GM12872 (cell line): ENCODE results near the gene CDKAL1.

Source experiments
- TF ChIP-seq, protein P1 (sequence below): IDR thresholded peaks from 3 replicates; pipeline ENCODE4 v1.5.1; 2011; ENCODE audit warnings: low read depth, mild to moderate bottlenecking, low read length, moderate library complexity; ENCODE audit not compliant: insufficient read depth

The CDKAL1 gene

GRCh38 chr6:20949138-20949537, 414.9 kb downstream of the CDKAL1 start:
- TF ChIP-seq, protein P1, sequence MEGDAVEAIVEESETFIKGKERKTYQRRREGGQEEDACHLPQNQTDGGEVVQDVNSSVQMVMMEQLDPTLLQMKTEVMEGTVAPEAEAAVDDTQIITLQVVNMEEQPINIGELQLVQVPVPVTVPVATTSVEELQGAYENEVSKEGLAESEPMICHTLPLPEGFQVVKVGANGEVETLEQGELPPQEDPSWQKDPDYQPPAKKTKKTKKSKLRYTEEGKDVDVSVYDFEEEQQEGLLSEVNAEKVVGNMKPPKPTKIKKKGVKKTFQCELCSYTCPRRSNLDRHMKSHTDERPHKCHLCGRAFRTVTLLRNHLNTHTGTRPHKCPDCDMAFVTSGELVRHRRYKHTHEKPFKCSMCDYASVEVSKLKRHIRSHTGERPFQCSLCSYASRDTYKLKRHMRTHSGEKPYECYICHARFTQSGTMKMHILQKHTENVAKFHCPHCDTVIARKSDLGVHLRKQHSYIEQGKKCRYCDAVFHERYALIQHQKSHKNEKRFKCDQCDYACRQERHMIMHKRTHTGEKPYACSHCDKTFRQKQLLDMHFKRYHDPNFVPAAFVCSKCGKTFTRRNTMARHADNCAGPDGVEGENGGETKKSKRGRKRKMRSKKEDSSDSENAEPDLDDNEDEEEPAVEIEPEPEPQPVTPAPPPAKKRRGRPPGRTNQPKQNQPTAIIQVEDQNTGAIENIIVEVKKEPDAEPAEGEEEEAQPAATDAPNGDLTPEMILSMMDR = no peak

DNA sequence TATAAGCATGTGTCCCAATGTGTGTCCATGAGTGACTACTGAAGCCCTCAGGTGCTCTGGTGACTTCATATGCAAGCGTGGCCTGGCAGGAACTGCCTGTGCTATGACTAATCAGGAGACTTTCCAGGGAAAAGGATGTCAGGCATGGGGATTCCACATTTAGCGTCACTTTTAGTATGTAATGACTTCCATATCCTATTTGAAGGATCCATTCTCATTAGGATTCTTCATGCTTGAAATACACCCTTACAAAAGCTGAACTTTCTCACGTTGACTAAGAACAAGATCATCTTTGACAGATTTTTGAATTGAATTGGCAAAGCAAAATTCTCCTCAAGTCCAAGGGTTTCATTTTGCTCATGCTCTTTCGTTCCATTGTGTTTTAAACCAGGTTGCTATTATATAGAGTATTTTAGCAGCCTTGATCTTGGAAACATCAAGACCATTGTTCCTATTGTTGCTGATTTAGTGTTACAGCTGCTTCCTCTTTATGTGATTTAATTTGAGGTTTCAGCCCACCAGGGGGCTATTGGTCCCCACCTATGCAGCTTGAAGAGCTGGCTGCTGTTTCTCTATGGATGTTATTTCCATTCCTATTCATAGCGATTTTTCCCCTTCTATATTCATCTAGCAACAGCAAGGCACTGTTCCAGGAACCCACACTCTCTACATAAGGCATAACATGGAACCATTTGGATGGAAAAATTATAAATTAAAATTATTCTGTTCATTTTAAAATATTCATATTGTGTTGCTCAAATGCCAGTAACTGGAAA, 418.6 kb downstream of the CDKAL1 start:
- TF ChIP-seq, protein P1 = no peak

- TF ChIP-seq, protein P1 = no peak
Measured at GRCh38 chr6:20954315-20954714, 420.1 kb downstream of the CDKAL1 start.

GRCh38 chr6:20955131-20955530, 420.9 kb downstream of the CDKAL1 start:
- TF ChIP-seq, protein P1 = no peak

- TF ChIP-seq, protein P1 = no peak
Measured at GRCh38 chr6:20955751-20956150, 421.5 kb downstream of the CDKAL1 start.

- TF ChIP-seq, protein P1 = no peak
Measured at GRCh38 chr6:20960067-20960466, 425.8 kb downstream of the CDKAL1 start.

DNA sequence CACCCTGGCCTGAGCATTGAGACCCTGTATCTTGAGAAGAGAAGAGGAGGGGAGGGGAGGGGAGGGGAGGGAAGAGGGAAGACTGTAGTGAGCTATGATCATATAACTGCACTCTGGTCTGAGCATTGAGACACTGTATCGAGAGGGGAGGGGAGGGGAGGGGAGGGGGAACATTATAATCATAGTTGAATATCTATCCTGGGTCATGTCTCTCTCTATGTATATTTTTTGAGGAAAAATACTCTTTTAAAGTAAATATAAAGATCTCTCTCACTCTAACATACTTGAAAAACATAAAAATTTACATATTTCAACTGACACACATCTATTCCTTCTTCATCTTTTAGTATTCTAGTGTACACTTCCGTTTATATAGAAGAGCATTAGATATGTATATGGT, 431.0 kb downstream of the CDKAL1 start:
- TF ChIP-seq, protein P1 = no peak

DNA sequence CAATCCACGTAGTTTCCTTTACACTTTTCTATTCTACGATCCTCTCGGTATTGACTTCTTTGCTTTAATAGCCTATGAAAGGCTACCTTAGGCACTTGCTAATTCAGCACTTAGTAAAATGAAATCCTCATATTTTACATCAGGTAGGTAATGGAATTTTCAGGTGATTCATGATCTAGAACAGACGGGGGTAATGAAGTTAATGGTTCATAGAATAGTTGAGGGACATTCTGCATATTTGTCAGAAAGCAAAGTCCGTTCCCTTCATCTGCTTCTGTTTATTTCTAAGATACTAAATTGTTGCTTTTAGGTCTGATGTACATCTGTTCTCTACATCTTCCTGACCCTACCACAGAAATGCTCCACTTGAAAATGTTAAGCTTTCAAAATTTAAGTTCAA, 431.7 kb downstream of the CDKAL1 start:
- TF ChIP-seq, protein P1 = no peak
